Panc1 (cell line): ENCODE measurements around the gene TBRG4. TPM values are rescaled to one million over a fixed set of nuclear protein-coding genes. Genes with fewer than 3 reads are reported as not detected.

Experiments used
- ATAC-seq: fragments of 200-7000 bp; cut with Tn5 transposase; 2 replicates; pipeline ENCODE4 v1.9.1; 2020; ENCODE audit warnings: mild to moderate bottlenecking, moderate library complexity
- BruUV-seq: library from RNA; stranded (reverse); fragments of 400-500 nt; replicated peaks from 2 replicates; lab custom pipeline; 2021; lab: Mats Ljungman, UMichigan
- CTCF ChIA-PET: fragments of 300-600 bp; sonication (Branson Sonifier 250); formaldehyde crosslinking; loops from one replicate; lab custom pipeline; 2022; ENCODE audit warnings: antibody characterized with exemption; lab: Charles Lee
- POLR2A ChIA-PET: fragments of 300-600 bp; sonication (Branson Sonifier 250); formaldehyde crosslinking; loops from one replicate; lab custom pipeline; 2022; ENCODE audit warnings: antibody characterized with exemption; lab: Charles Lee
- DNase-seq: peaks from one replicate; pipeline ENCODE4 v3.0.0-alpha.2; 2010; ENCODE audit warnings: low read depth, low spot score
- H3K27ac ChIP-seq: 2 replicates; pipeline ENCODE4 v1.5.1; 2011; ENCODE audit warnings: mild to moderate bottlenecking, low read length, inconsistent platforms
- H3K27me3 ChIP-seq: fragments of 200-500 bp; sonication (Bioruptor generic); 2 replicates; pipeline ENCODE4 v1.6.0; 2014; ENCODE audit warnings: low read length, inconsistent platforms; ENCODE audit not compliant: control insufficient read depth, insufficient read depth
- H3K36me3 ChIP-seq: fragments of 200-500 bp; sonication (Bioruptor generic); 2 replicates; pipeline ENCODE4 v1.5.1; 2014; ENCODE audit warnings: inconsistent platforms, mild to moderate bottlenecking, low read length, moderate library complexity; ENCODE audit not compliant: control insufficient read depth, insufficient read depth
- H3K4me1 ChIP-seq: 2 replicates; pipeline ENCODE4 v1.5.1; 2011; ENCODE audit warnings: inconsistent platforms, mild to moderate bottlenecking, low read length, moderate library complexity; ENCODE audit not compliant: control insufficient read depth, insufficient read depth
- H3K4me3 ChIP-seq, 2 experiments: 2 replicates each; pipeline ENCODE4 v1.5.1; 2011 to 2012; ENCODE audit warnings: low read depth in 2 of 2, low read length in 2 of 2, mild to moderate bottlenecking in 2 of 2, inconsistent platforms in 1 of 2, moderate library complexity in 1 of 2
- H3K9me3 ChIP-seq: fragments of 200-500 bp; sonication (Bioruptor generic); 2 replicates; pipeline ENCODE4 v1.5.1; 2014; ENCODE audit warnings: low read depth, mild to moderate bottlenecking, inconsistent platforms, low read length, moderate library complexity; ENCODE audit not compliant: control insufficient read depth, insufficient read depth
- CTCF ChIP-seq: fragments of 450-650 bp; IDR thresholded peaks from 2 replicates; pipeline ENCODE4 v1.5.1; 2017; ENCODE audit warnings: mild to moderate bottlenecking
- POLR2AphosphoS5 ChIP-seq: IDR thresholded peaks from 2 replicates; pipeline ENCODE4 v1.6.1; 2012; ENCODE audit warnings: mild to moderate bottlenecking, low read depth, low read length, moderate library complexity
- REST ChIP-seq, 2 experiments: IDR thresholded peaks; 2 replicates each; pipeline ENCODE4 v1.6.1; 2011 to 2012; ENCODE audit warnings: low read depth in 2 of 2, control low read depth in 1 of 2, low read length in 1 of 2, mild to moderate bottlenecking in 1 of 2, moderate library complexity in 1 of 2; ENCODE audit not compliant: insufficient read depth in 1 of 2
- SIN3A ChIP-seq: IDR thresholded peaks from 2 replicates; pipeline ENCODE4 v1.6.1; 2012; ENCODE audit warnings: low read depth, mild to moderate bottlenecking, low read length, moderate library complexity, borderline replicate concordance; ENCODE audit not compliant: insufficient read depth
- TCF7L2 ChIP-seq: IDR thresholded peaks from 2 replicates; pipeline ENCODE4 v1.6.1; 2011; ENCODE audit warnings: mild to moderate bottlenecking, low read depth, low read length, inconsistent platforms
- in situ Hi-C: cut with HindIII; loops from 2 replicates; pipeline ENCODE4 v1.10.0; 2016; ENCODE audit warnings: low sequenced_read_pairs, low pct_unique_long_range_greater_than_20kb
- intact Hi-C: fragments of 100-400 bp; cut with micrococcal nuclease; formaldehyde crosslinking; loops from one replicate; pipeline ENCODE4 v1.10.0; 2022; ENCODE audit not compliant: unreplicated experiment
- total RNA-seq: library from RNA; stranded (reverse); gene quantifications from one replicate; pipeline ENCODE4 v1.2.1, GENCODE V29; 2021; ENCODE audit not compliant: unreplicated experiment

Gene TBRG4
- total RNA-seq, 1 experiment from 2014 or later = 149 TPM

GRCh38 chr7:45107356-45107755, 4.1 kb downstream of the TBRG4 start:
- ChIA-PET CTCF (no interaction called here), POLR2A (no interaction called here)
- intact Hi-C loops (no loop called here), in situ Hi-C loops (no loop called here)
- peaks cover 50% of the 10 kb centered on the region for H3K36me3 ChIP-seq
- no peak overlapping the region for H3K27ac ChIP-seq
- H3K4me1 ChIP-seq = peaks cover 28% of the 10 kb centered on the region
- H3K9me3 ChIP-seq = no peaks in the 10 kb centered on the region
- DNase-seq = no peak
- ATAC-seq = no peak
- H3K27me3 ChIP-seq = no peaks in the 10 kb centered on the region
- no TSS peak for BruUV-seq
- TF ChIP-seq SIN3A = no peak
- TF ChIP-seq REST (IDR thresholded peaks at IDR 0.05; ENCODE audit: insufficient read depth in 1 of 2, low read depth in 2 of 2, low read length in 1 of 2) = no peak
- no peak for TF ChIP-seq TCF7L2
- TF ChIP-seq POLR2AphosphoS5 = no peak
- TF ChIP-seq CTCF = no peak
- H3K4me3 ChIP-seq = no peak overlapping the region

- Histone ChIP-seq H3K27ac (no peak overlapping the region), H3K9me3 (no peaks in the 10 kb centered on the region), H3K36me3 (peaks cover 55% of the 10 kb centered on the region), H3K4me1 (peaks cover 28% of the 10 kb centered on the region), H3K4me3 (no peak overlapping the region), H3K27me3 (no peaks in the 10 kb centered on the region)
- ChIA-PET CTCF (interaction anchor here (0.6 kb wide), 1 partner anchor 249 kb away, joined by 3 read pairs; no protein-coding TSS in a partner anchor), POLR2A (no interaction called here)
- TF ChIP-seq CTCF (no peak), SIN3A (no peak), REST (IDR thresholded peaks at IDR 0.05; ENCODE audit: insufficient read depth in 1 of 2, low read depth in 2 of 2, low read length in 1 of 2) (no peak), TCF7L2 (no peak), POLR2AphosphoS5 (no peak)
- no peak for DNase-seq
- no peak for ATAC-seq
- BruUV-seq = no TSS peak
- intact Hi-C loops (no loop called here), in situ Hi-C loops (no loop called here)
Measured at GRCh38 chr7:45106820-45107219, 4.7 kb downstream of the TBRG4 start.
